ENCODE data around the gene PHYHD1. TPM values are rescaled to one million over a fixed set of nuclear protein-coding genes. Genes with fewer than 3 reads are reported as not detected.

The PHYHD1 gene
- total RNA-seq, 1 experiment from 2014 or later: not detected

DNA sequence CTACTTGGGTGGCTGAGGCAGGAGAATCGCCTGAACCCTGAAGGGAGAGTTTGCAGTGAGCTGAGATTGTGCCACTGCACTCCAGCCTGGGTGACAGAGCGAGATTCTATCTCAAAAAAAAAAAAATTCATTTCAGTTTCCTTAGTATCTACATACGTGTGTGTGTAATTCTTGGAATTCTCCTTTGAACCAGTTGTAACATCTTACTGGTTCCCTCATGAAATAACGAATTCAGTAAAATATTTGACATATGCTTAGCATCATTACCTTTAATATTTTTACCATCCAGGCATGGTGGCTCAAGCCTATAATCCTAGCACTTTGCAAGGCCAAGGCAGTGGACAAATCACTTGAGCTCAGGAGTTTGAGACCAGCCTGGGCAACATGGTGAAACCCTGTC lies 8.8 kb downstream of the PHYHD1 start:
- intact Hi-C loops (cut with micrococcal nuclease; ENCODE audit: unreplicated experiment): loop anchor here (5.0 kb wide), 1 partner anchor 67 kb away; no protein-coding TSS in a partner anchor
- CTCF ChIA-PET: interaction anchor here (0.7 kb wide), 1 partner anchor 80 kb away, joined by 4 read pairs; no protein-coding TSS in a partner anchor
- TF ChIP-seq, protein P1, sequence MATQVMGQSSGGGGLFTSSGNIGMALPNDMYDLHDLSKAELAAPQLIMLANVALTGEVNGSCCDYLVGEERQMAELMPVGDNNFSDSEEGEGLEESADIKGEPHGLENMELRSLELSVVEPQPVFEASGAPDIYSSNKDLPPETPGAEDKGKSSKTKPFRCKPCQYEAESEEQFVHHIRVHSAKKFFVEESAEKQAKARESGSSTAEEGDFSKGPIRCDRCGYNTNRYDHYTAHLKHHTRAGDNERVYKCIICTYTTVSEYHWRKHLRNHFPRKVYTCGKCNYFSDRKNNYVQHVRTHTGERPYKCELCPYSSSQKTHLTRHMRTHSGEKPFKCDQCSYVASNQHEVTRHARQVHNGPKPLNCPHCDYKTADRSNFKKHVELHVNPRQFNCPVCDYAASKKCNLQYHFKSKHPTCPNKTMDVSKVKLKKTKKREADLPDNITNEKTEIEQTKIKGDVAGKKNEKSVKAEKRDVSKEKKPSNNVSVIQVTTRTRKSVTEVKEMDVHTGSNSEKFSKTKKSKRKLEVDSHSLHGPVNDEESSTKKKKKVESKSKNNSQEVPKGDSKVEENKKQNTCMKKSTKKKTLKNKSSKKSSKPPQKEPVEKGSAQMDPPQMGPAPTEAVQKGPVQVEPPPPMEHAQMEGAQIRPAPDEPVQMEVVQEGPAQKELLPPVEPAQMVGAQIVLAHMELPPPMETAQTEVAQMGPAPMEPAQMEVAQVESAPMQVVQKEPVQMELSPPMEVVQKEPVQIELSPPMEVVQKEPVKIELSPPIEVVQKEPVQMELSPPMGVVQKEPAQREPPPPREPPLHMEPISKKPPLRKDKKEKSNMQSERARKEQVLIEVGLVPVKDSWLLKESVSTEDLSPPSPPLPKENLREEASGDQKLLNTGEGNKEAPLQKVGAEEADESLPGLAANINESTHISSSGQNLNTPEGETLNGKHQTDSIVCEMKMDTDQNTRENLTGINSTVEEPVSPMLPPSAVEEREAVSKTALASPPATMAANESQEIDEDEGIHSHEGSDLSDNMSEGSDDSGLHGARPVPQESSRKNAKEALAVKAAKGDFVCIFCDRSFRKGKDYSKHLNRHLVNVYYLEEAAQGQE (IDR thresholded peaks at IDR 0.05; ENCODE audit: insufficient read depth in 1 of 2, low read depth in 2 of 2, low read length in 1 of 2): no peak
- TF ChIP-seq TCF7L2 (IDR thresholded peaks at IDR 0.05; ENCODE audit: low read depth, low read length) (no peak), CTCF (IDR thresholded peaks at IDR 0.05) (no peak), SIN3A (IDR thresholded peaks at IDR 0.05; ENCODE audit: borderline replicate concordance, insufficient read depth, low read depth, low read length) (no peak), POLR2AphosphoS5 (IDR thresholded peaks at IDR 0.05; ENCODE audit: low read depth, low read length) (no peak)
- BruUV-seq (replicated peaks): no TSS peak
- H3K36me3 ChIP-seq (ENCODE audit: control insufficient read depth, insufficient read depth, low read length): no peaks in the 10 kb centered on the region
- H3K27me3 ChIP-seq (ENCODE audit: control insufficient read depth, insufficient read depth, low read length): no peaks in the 10 kb centered on the region
- no peak overlapping the region for H3K4me3 ChIP-seq (ENCODE audit: low read depth in 2 of 2, low read length in 2 of 2)
- H3K9me3 ChIP-seq (ENCODE audit: control insufficient read depth, insufficient read depth, low read depth, low read length): no peaks in the 10 kb centered on the region
- H3K27ac ChIP-seq (ENCODE audit: low read length): no peak overlapping the region
- in situ Hi-C loops (cut with HindIII; ENCODE audit: low pct_unique_long_range_greater_than_20kb, low sequenced_read_pairs): no loop called here
- POLR2A ChIA-PET: interaction anchor here (0.7 kb wide), 2 partner anchors 11 to 210 kb away, joined by 3 read pairs; no protein-coding TSS in a partner anchor
- ATAC-seq (no peak), DNase-seq (ENCODE audit: low read depth, low spot score) (no peak)
- H3K4me1 ChIP-seq (ENCODE audit: control insufficient read depth, insufficient read depth, low read length): no peaks in the 10 kb centered on the region

- Histone ChIP-seq H3K9me3 (ENCODE audit: control insufficient read depth, insufficient read depth, low read depth, low read length) (no peaks in the 10 kb centered on the region), H3K27ac (ENCODE audit: low read length) (no peak overlapping the region), H3K27me3 (ENCODE audit: control insufficient read depth, insufficient read depth, low read length) (no peaks in the 10 kb centered on the region), H3K4me3 (ENCODE audit: low read depth in 2 of 2, low read length in 2 of 2) (no peak overlapping the region), H3K36me3 (ENCODE audit: control insufficient read depth, insufficient read depth, low read length) (no peaks in the 10 kb centered on the region), H3K4me1 (ENCODE audit: control insufficient read depth, insufficient read depth, low read length) (no peaks in the 10 kb centered on the region)
- no TSS peak for BruUV-seq (replicated peaks)
- in situ Hi-C loops (cut with HindIII; ENCODE audit: low pct_unique_long_range_greater_than_20kb, low sequenced_read_pairs): no loop called here
- no peak for ATAC-seq
- no peak for DNase-seq (ENCODE audit: low read depth, low spot score)
- CTCF ChIA-PET: no interaction called here
- intact Hi-C loops (cut with micrococcal nuclease; ENCODE audit: unreplicated experiment): no loop called here
- TF ChIP-seq SIN3A (IDR thresholded peaks at IDR 0.05; ENCODE audit: borderline replicate concordance, insufficient read depth, low read depth, low read length) (no peak), POLR2AphosphoS5 (IDR thresholded peaks at IDR 0.05; ENCODE audit: low read depth, low read length) (no peak)
- POLR2A ChIA-PET: no interaction called here
Observed at GRCh38 chr9:128933731-128934130, 12.9 kb downstream of the PHYHD1 start.

DNA sequence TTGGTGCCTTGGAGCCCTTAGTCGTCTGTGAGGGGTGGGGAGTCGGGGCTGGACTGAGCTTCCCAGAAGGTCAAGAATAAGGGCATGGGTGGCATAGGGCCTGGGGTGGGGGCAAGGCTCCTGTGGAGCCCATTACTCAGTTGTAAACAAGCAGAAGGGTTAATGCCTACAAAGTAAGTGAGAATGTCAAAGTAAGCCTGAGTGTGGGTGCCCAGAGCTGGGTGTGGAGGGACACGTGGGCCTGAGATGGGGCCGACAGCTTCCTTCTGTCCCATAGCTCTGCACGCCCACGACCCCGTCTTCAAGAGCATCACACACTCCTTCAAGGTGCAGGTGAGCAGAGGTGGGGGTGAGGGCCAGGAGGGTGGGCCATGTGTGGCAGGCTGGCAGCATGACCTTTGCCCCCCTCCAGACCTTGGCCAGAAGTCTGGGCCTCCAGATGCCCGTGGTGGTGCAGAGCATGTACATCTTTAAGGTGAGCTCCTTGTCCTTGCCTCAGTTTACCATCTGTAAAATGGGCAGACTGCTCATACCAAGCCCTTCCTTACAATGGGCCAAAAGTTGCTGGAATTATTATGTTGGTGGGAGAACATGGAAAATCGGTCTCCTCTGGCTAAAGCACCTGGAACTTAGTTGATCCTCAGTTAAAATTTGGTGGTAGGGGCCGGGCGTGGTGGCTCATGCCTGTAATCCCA lies 15.5 kb downstream of the PHYHD1 start:
- H3K4me1 ChIP-seq (ENCODE audit: control insufficient read depth, insufficient read depth, low read length): no peaks in the 10 kb centered on the region
- TF ChIP-seq POLR2AphosphoS5 (IDR thresholded peaks at IDR 0.05; ENCODE audit: low read depth, low read length) (no peak), CTCF (IDR thresholded peaks at IDR 0.05) (no peak), SIN3A (IDR thresholded peaks at IDR 0.05; ENCODE audit: borderline replicate concordance, insufficient read depth, low read depth, low read length) (no peak), TCF7L2 (IDR thresholded peaks at IDR 0.05; ENCODE audit: low read depth, low read length) (no peak)
- TF ChIP-seq, protein P1 (IDR thresholded peaks at IDR 0.05; ENCODE audit: insufficient read depth in 1 of 2, low read depth in 2 of 2, low read length in 1 of 2): no peak
- CTCF ChIA-PET: interaction anchor here (0.6 kb wide), 1 partner anchor 92 kb away, joined by 3 read pairs; the partner anchor contains the start of gene SH3GLB2
- intact Hi-C loops (cut with micrococcal nuclease; ENCODE audit: unreplicated experiment): no loop called here
- H3K36me3 ChIP-seq (ENCODE audit: control insufficient read depth, insufficient read depth, low read length): no peaks in the 10 kb centered on the region
- no peaks in the 10 kb centered on the region for H3K9me3 ChIP-seq (ENCODE audit: control insufficient read depth, insufficient read depth, low read depth, low read length)
- DNase-seq (ENCODE audit: low read depth, low spot score) (no peak), ATAC-seq (no peak)
- POLR2A ChIA-PET: no interaction called here
- BruUV-seq (replicated peaks): no TSS peak
- no peak overlapping the region for H3K4me3 ChIP-seq (ENCODE audit: low read depth in 2 of 2, low read length in 2 of 2)
- in situ Hi-C loops (cut with HindIII; ENCODE audit: low pct_unique_long_range_greater_than_20kb, low sequenced_read_pairs): no loop called here
- no peaks in the 10 kb centered on the region for H3K27me3 ChIP-seq (ENCODE audit: control insufficient read depth, insufficient read depth, low read length)
- no peak overlapping the region for H3K27ac ChIP-seq (ENCODE audit: low read length)
